ENCODE measurements around the gene GPR45.

The GPR45 gene

GRCh38 chr2:105278654-105279053 is 37.1 kb downstream of the GPR45 start:
- DNase-seq (ENCODE audit: low spot score) = no peak
- in situ Hi-C loops (cut with MboI; ENCODE audit: low sequenced_read_pairs, unreplicated experiment) = no loop called here
- no peak for TF ChIP-seq CTCF (IDR thresholded peaks at IDR 0.05; ENCODE audit: borderline replicate concordance, control extremely low read depth, extremely low read depth, insufficient read depth, missing control alignments)

DNA sequence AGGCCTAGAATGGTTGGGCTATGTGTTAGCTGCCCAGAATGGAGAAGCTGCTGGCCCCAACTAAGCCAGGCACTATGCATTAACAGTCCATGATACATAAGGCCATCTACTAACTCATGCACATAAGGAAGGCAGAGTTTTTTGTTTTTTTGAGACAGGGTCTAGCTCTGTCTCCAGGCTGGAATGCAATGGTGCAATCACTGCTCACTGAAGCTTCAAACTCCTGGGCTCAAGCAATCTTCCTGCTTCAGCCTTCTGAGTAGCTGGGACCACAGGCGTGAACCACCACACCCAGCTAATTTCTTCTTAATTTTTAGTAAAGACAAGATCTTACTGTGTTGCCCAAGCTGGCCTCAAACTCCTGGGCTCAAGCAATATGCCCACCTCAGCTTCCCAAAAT is 37.6 kb downstream of the GPR45 start:
- DNase-seq (ENCODE audit: low spot score) = no peak
- TF ChIP-seq CTCF (IDR thresholded peaks at IDR 0.05; ENCODE audit: borderline replicate concordance, control extremely low read depth, extremely low read depth, insufficient read depth, missing control alignments) = no peak
- in situ Hi-C loops (cut with MboI; ENCODE audit: low sequenced_read_pairs, unreplicated experiment) = no loop called here

- DNase-seq (ENCODE audit: low spot score) = no peak
- in situ Hi-C loops (cut with MboI; ENCODE audit: low sequenced_read_pairs, unreplicated experiment) = no loop called here
- TF ChIP-seq CTCF (IDR thresholded peaks at IDR 0.05; ENCODE audit: borderline replicate concordance, control extremely low read depth, extremely low read depth, insufficient read depth, missing control alignments) = no peak
Observed at GRCh38 chr2:105280281-105280680, 38.7 kb downstream of the GPR45 start.

GRCh38 chr2:105283532-105283931 is 42.0 kb downstream of the GPR45 start:
- in situ Hi-C loops (cut with MboI; ENCODE audit: low sequenced_read_pairs, unreplicated experiment) = no loop called here
- DNase-seq (ENCODE audit: low spot score) = no peak
- TF ChIP-seq CTCF (IDR thresholded peaks at IDR 0.05; ENCODE audit: borderline replicate concordance, control extremely low read depth, extremely low read depth, insufficient read depth, missing control alignments) = no peak

GRCh38 chr2:105287692-105288091 is 46.1 kb downstream of the GPR45 start:
- DNase-seq (ENCODE audit: low spot score) = peak; percentile 56
- in situ Hi-C loops (cut with MboI; ENCODE audit: low sequenced_read_pairs, unreplicated experiment) = no loop called here
- TF ChIP-seq CTCF (IDR thresholded peaks at IDR 0.05; ENCODE audit: borderline replicate concordance, control extremely low read depth, extremely low read depth, insufficient read depth, missing control alignments) = peak; percentile 34

GRCh38 chr2:105288133-105288532 is 46.6 kb downstream of the GPR45 start:
- DNase-seq (ENCODE audit: low spot score) = no peak
- TF ChIP-seq CTCF (IDR thresholded peaks at IDR 0.05; ENCODE audit: borderline replicate concordance, control extremely low read depth, extremely low read depth, insufficient read depth, missing control alignments) = no peak
- in situ Hi-C loops (cut with MboI; ENCODE audit: low sequenced_read_pairs, unreplicated experiment) = no loop called here

Measured in GM13976 (cell line).